ENCODE results near the gene HTRA3.

- no peak for TF ChIP-seq POLR2AphosphoS5 (IDR thresholded peaks at IDR 0.05)
- TF ChIP-seq, protein P1, sequence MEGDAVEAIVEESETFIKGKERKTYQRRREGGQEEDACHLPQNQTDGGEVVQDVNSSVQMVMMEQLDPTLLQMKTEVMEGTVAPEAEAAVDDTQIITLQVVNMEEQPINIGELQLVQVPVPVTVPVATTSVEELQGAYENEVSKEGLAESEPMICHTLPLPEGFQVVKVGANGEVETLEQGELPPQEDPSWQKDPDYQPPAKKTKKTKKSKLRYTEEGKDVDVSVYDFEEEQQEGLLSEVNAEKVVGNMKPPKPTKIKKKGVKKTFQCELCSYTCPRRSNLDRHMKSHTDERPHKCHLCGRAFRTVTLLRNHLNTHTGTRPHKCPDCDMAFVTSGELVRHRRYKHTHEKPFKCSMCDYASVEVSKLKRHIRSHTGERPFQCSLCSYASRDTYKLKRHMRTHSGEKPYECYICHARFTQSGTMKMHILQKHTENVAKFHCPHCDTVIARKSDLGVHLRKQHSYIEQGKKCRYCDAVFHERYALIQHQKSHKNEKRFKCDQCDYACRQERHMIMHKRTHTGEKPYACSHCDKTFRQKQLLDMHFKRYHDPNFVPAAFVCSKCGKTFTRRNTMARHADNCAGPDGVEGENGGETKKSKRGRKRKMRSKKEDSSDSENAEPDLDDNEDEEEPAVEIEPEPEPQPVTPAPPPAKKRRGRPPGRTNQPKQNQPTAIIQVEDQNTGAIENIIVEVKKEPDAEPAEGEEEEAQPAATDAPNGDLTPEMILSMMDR (IDR thresholded peaks at IDR 0.05): no peak
Observed at GRCh38 chr4:8355306-8355705, 85.8 kb downstream of the HTRA3 start.

All from esophagus muscularis mucosa (tissue), 3 donors.